NB4 (cell line): Measurements from ENCODE around the gene EIF4A3.

Source experiments
- CTCF ChIP-seq: IDR thresholded peaks from one replicate; pipeline ENCODE4 v1.5.1; 2012; ENCODE audit warnings: low read depth, low read length
- MAX ChIP-seq: IDR thresholded peaks from 2 replicates; pipeline ENCODE4 v1.6.1; 2011; ENCODE audit warnings: low read depth, low read length
- MYC ChIP-seq: IDR thresholded peaks from 2 replicates; pipeline ENCODE4 v1.6.1; 2011; ENCODE audit warnings: low read depth, low read length
- POLR2A ChIP-seq: IDR thresholded peaks from 2 replicates; pipeline ENCODE4 v1.6.1; 2011; ENCODE audit warnings: mild to moderate bottlenecking; ENCODE audit not compliant: insufficient read length; ENCODE audit errors: extremely low read depth

- TF ChIP-seq POLR2A: no peak
- TF ChIP-seq CTCF: no peak
- no peak for TF ChIP-seq MAX
- no peak for TF ChIP-seq MYC
These were observed 47.5 kb downstream of the EIF4A3 start for GRCh38 chr17:80099291-80100034.
